Stimulated activated CD8-positive, alpha-beta memory T cell treated with anti-CD3 and anti-CD28 coated beads, Interleukin-4, amount 100 ng/mL, for 24 hours (primary cell): Measurements from ENCODE around the gene RIPK4.
"Not testable (repeated sequence)": the region's sequence is repeated elsewhere in the genome, so short reads cannot be mapped to it uniquely, and the experiment has no call there.

Experiments used
- DNase-seq: peaks from one replicate; pipeline ENCODE4 v3.0.0-alpha.2; 2020; ENCODE audit warnings: low read depth

The RIPK4 gene

GRCh38 chr21:41795726-41796125 lies 28.9 kb upstream of the RIPK4 start:
- DNase-seq, result no peak

GRCh38 chr21:41794600-41794999 lies 27.7 kb upstream of the RIPK4 start:
- no peak for DNase-seq

GRCh38 chr21:41792711-41793110 lies 25.9 kb upstream of the RIPK4 start:
- DNase-seq, result no peak

GRCh38 chr21:41786509-41786987 lies 19.7 kb upstream of the RIPK4 start:
- DNase-seq, result no peak

- not testable (repeated sequence) for DNase-seq
Measured at GRCh38 chr21:41785262-41785661, 18.4 kb upstream of the RIPK4 start.

- DNase-seq, result no peak
Measured at GRCh38 chr21:41784456-41785102, 17.7 kb upstream of the RIPK4 start.

GRCh38 chr21:41783476-41784180 lies 16.8 kb upstream of the RIPK4 start:
- DNase-seq, result no peak

GRCh38 chr21:41781050-41781410 lies 14.2 kb upstream of the RIPK4 start:
- DNase-seq, result no peak

GRCh38 chr21:41780337-41781049 lies 13.6 kb upstream of the RIPK4 start:
- no peak for DNase-seq

- DNase-seq, result no peak
Measured at GRCh38 chr21:41779659-41780058, 12.8 kb upstream of the RIPK4 start.

GRCh38 chr21:41778930-41779600 lies 12.2 kb upstream of the RIPK4 start:
- DNase-seq, result no peak

- DNase-seq, result no peak
Measured at GRCh38 chr21:41777951-41778815, 11.3 kb upstream of the RIPK4 start.

GRCh38 chr21:41776778-41777177 lies 9.9 kb upstream of the RIPK4 start:
- no peak for DNase-seq

- DNase-seq, result no peak
Measured at GRCh38 chr21:41775149-41775472, 8.3 kb upstream of the RIPK4 start.

GRCh38 chr21:41774467-41775148 lies 7.8 kb upstream of the RIPK4 start:
- no peak for DNase-seq

GRCh38 chr21:41772351-41773080 lies 5.7 kb upstream of the RIPK4 start:
- no peak for DNase-seq

- no peak for DNase-seq
Measured at GRCh38 chr21:41771625-41771945, 4.7 kb upstream of the RIPK4 start.

GRCh38 chr21:41770901-41771624 lies 4.2 kb upstream of the RIPK4 start:
- DNase-seq, result no peak

- DNase-seq, result no peak
Measured at GRCh38 chr21:41769933-41770332, 3.1 kb upstream of the RIPK4 start.

GRCh38 chr21:41769521-41769920 lies 2.7 kb upstream of the RIPK4 start:
- DNase-seq, result no peak
